DND-41 (cell line): ENCODE results near the gene PBX3.

ENCODE experiments used
- ATAC-seq: fragments of 200-7000 bp; cut with Tn5 transposase; 3 replicates; pipeline ENCODE4 v1.9.1; 2021; ENCODE audit warnings: low read depth; ENCODE audit not compliant: insufficient read depth
- DNase-seq: peaks from one replicate; pipeline ENCODE4 v3.0.0-alpha.2; 2020
- H2AFZ ChIP-seq: 2 replicates; pipeline ENCODE4 v1.6.0; 2012; ENCODE audit warnings: low read depth, low read length
- H3K27ac ChIP-seq: 2 replicates; pipeline ENCODE4 v1.5.1; 2012; ENCODE audit warnings: low read length, inconsistent platforms
- H3K27me3 ChIP-seq: fragments of 200-600 bp; sonication (generic); 2 replicates; pipeline ENCODE4 v1.6.0; 2012; ENCODE audit warnings: low read length, mild to moderate bottlenecking, inconsistent platforms; ENCODE audit not compliant: insufficient read depth, poor library complexity
- H3K36me3 ChIP-seq: 2 replicates; pipeline ENCODE4 v1.5.1; 2012; ENCODE audit warnings: low read length, inconsistent platforms; ENCODE audit not compliant: insufficient read depth
- H3K4me1 ChIP-seq: 2 replicates; pipeline ENCODE4 v1.5.1; 2012; ENCODE audit warnings: mild to moderate bottlenecking, low read length; ENCODE audit not compliant: insufficient read depth
- H3K4me2 ChIP-seq: 2 replicates; pipeline ENCODE4 v1.6.0; 2012; ENCODE audit warnings: mild to moderate bottlenecking, moderate library complexity, low read length, inconsistent platforms; ENCODE audit not compliant: insufficient read depth
- H3K4me3 ChIP-seq, 2 experiments: fragments of 200-600 bp in 1 of 2; shearing (Covaris generic) in 1 of 2; 2 replicates each; pipeline ENCODE4 v1.5.1; 2012 to 2016; ENCODE audit warnings: inconsistent platforms in 2 of 2, low read length in 2 of 2, mild to moderate bottlenecking in 2 of 2, low read depth in 1 of 2, moderate library complexity in 1 of 2
- H3K79me2 ChIP-seq: 2 replicates; pipeline ENCODE4 v1.6.0; 2012; ENCODE audit warnings: low read length, inconsistent platforms; ENCODE audit not compliant: insufficient read depth
- H3K9ac ChIP-seq: 2 replicates; pipeline ENCODE4 v1.6.0; 2012; ENCODE audit warnings: low read depth, mild to moderate bottlenecking, inconsistent platforms, low read length, moderate library complexity
- H3K9me3 ChIP-seq: 2 replicates; pipeline ENCODE4 v1.5.1; 2012; ENCODE audit warnings: low read length, moderate library complexity, mild to moderate bottlenecking, inconsistent platforms; ENCODE audit not compliant: insufficient read depth, severe bottlenecking
- H4K20me1 ChIP-seq: 2 replicates; pipeline ENCODE4 v1.6.0; 2012; ENCODE audit warnings: low read length; ENCODE audit not compliant: insufficient read depth
- EZH2 ChIP-seq: IDR thresholded peaks from 3 replicates; pipeline ENCODE4 v1.6.1; 2012; ENCODE audit warnings: borderline replicate concordance, low read depth, mild to moderate bottlenecking, moderate library complexity, low read length, inconsistent platforms; ENCODE audit not compliant: severe bottlenecking
- TF ChIP-seq, protein P1 (sequence below): IDR thresholded peaks from 2 replicates; pipeline ENCODE4 v1.5.1; 2012; ENCODE audit warnings: borderline replicate concordance, low read length, moderate library complexity, mild to moderate bottlenecking; ENCODE audit not compliant: poor library complexity, severe bottlenecking; ENCODE audit errors: extremely low read depth

PBX3 gene

DNA sequence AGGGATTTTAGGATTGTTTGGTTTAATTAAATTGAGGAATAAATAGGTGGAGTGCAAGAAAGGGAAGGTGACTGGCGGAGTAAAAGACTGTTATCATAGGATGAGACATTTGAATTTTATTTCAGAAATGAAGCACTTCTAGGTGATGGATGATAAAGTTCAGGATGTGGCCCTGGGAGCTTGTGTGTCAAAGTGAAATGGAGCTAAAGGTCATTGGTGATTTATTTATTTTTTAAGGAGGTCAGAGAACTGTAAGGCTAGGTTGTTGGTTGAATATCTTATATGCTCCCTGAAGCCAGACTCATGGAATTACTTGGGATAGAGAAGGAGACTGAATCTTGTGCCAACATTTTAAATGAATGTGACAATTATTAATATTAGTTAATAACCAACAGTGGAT, 40.5 kb downstream of the PBX3 start:
- no peak overlapping the region for H3K9ac ChIP-seq
- no peak overlapping the region for H3K4me3 ChIP-seq
- no peaks in the 10 kb centered on the region for H3K9me3 ChIP-seq
- H3K79me2 ChIP-seq: peaks cover 11% of the 10 kb centered on the region
- H2AFZ ChIP-seq: no peak overlapping the region
- ATAC-seq (no peak), DNase-seq (no peak)
- peaks cover 2% of the 10 kb centered on the region; the same call in 1 of the 2 replicates for H4K20me1 ChIP-seq
- TF ChIP-seq, protein P1, sequence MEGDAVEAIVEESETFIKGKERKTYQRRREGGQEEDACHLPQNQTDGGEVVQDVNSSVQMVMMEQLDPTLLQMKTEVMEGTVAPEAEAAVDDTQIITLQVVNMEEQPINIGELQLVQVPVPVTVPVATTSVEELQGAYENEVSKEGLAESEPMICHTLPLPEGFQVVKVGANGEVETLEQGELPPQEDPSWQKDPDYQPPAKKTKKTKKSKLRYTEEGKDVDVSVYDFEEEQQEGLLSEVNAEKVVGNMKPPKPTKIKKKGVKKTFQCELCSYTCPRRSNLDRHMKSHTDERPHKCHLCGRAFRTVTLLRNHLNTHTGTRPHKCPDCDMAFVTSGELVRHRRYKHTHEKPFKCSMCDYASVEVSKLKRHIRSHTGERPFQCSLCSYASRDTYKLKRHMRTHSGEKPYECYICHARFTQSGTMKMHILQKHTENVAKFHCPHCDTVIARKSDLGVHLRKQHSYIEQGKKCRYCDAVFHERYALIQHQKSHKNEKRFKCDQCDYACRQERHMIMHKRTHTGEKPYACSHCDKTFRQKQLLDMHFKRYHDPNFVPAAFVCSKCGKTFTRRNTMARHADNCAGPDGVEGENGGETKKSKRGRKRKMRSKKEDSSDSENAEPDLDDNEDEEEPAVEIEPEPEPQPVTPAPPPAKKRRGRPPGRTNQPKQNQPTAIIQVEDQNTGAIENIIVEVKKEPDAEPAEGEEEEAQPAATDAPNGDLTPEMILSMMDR: no peak
- no peak for TF ChIP-seq EZH2
- no peak overlapping the region for H3K4me2 ChIP-seq
- no peaks in the 10 kb centered on the region for H3K4me1 ChIP-seq
- H3K36me3 ChIP-seq: peaks cover 13% of the 10 kb centered on the region
- H3K27ac ChIP-seq: no peak overlapping the region
- H3K27me3 ChIP-seq: no peaks in the 10 kb centered on the region

DNA sequence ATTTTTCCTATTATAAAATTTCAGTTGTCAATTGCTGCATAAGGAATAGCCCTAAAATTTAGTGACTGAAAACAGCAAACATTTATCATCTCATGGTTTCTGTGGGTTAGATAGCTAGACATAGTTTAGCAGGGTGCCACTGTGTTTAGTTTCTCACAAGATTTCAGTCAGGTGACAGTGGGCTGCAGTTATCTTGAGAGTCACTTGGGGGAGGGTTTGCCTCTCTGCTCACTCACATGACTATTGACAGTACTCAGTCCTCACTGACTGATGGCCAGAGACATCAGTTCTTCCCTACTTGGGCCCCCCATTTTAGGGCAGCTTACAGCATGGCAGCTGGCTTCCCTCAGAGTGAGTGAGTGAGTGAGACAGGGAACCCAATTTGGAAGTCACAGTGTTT, 42.0 kb downstream of the PBX3 start:
- Histone ChIP-seq H4K20me1 (peaks cover 2% of the 10 kb centered on the region; the same call in 1 of the 2 replicates), H3K4me2 (no peak overlapping the region), H3K4me1 (no peaks in the 10 kb centered on the region), H3K9me3 (no peaks in the 10 kb centered on the region), H3K4me3 (no peak overlapping the region), H3K36me3 (peaks cover 13% of the 10 kb centered on the region), H2AFZ (no peak overlapping the region), H3K27me3 (no peaks in the 10 kb centered on the region), H3K27ac (no peak overlapping the region), H3K9ac (no peak overlapping the region), H3K79me2 (peaks cover 8% of the 10 kb centered on the region)
- no peak for ATAC-seq
- DNase-seq: no peak
- TF ChIP-seq, protein P1: no peak
- no peak for TF ChIP-seq EZH2

DNA sequence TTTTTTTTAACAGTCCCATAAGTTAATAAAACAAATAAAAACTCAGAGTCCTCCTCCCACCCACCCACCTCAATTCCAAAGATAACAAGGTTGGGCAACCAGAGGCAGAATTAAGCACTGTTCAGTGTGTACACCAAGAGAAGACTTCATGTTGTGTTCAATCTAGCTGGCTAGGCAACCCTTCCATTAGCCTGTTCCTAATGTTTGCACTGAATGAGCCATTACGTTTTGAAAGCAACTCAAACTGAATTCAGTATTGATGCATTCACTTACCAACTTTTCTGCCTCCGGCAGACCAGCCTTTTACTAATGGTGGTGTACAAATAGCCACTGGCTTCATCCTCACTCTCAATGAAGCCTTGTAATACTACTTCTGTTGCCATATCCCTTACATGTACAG, 47.5 kb downstream of the PBX3 start:
- no peak for TF ChIP-seq EZH2
- TF ChIP-seq, protein P1: no peak
- H2AFZ ChIP-seq: no peak overlapping the region
- DNase-seq (no peak), ATAC-seq (no peak)
- H3K9me3 ChIP-seq: no peaks in the 10 kb centered on the region
- H3K27me3 ChIP-seq: no peaks in the 10 kb centered on the region
- no peaks in the 10 kb centered on the region for H3K36me3 ChIP-seq
- H4K20me1 ChIP-seq: no peaks in the 10 kb centered on the region
- no peak overlapping the region for H3K4me2 ChIP-seq
- H3K4me1 ChIP-seq: no peaks in the 10 kb centered on the region
- no peak overlapping the region for H3K9ac ChIP-seq
- H3K4me3 ChIP-seq: no peak overlapping the region
- H3K79me2 ChIP-seq: no peaks in the 10 kb centered on the region
- no peak overlapping the region for H3K27ac ChIP-seq

DNA sequence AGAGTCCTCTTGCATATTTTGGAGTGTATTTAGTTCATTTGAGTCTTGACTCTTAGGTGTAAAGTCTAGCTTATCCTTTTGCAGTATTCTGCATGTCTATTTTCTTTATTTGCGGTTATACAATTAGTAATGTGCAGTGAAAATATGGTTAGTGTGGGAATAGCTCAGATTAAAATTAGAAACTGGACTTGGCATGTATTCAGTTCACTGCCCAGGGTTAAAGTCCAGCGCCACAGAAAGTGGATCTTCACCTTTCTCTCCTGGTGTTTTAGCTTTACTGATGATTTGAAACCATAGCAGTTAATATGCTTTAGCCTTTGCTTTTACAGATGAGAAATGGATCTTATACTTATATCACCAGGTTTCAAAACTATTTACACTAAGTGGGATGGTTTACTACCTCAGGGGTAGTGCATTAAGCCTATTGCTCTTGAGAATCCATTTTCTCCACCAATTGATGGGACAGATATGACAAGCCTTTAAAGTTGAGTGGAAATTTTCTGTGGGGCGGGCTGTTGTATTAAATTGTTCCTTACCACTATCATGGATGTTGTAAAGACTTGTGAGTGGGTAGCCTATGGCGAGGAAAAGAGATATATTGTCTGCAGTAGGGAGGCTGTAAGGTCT, 48.9 kb downstream of the PBX3 start:
- H3K9me3 ChIP-seq: no peaks in the 10 kb centered on the region
- H2AFZ ChIP-seq: no peak overlapping the region
- H3K4me2 ChIP-seq: no peak overlapping the region
- H3K4me3 ChIP-seq: no peak overlapping the region
- ATAC-seq (no peak), DNase-seq (no peak)
- no peaks in the 10 kb centered on the region for H3K27me3 ChIP-seq
- H4K20me1 ChIP-seq: no peaks in the 10 kb centered on the region
- no peak overlapping the region for H3K27ac ChIP-seq
- H3K36me3 ChIP-seq: 0 out of 2 replicates have a peak, but pooled peaks cover 2% of the 10 kb centered on the region
- H3K9ac ChIP-seq: no peak overlapping the region
- no peak for TF ChIP-seq EZH2
- TF ChIP-seq, protein P1: no peak
- H3K79me2 ChIP-seq: no peaks in the 10 kb centered on the region
- H3K4me1 ChIP-seq: no peaks in the 10 kb centered on the region
